GM12892 (cell line): ENCODE measurements around the gene SH3GLB2.

ENCODE experiments used
- POLR2A ChIP-seq: IDR thresholded peaks from 2 replicates; pipeline ENCODE4 v1.6.1; 2011; ENCODE audit warnings: low read depth, low read length, control low read depth
- POLR2AphosphoS5 ChIP-seq: IDR thresholded peaks from 2 replicates; pipeline ENCODE4 v1.6.1; 2011; ENCODE audit warnings: low read depth, low read length, control low read depth
- TAF1 ChIP-seq: IDR thresholded peaks from 2 replicates; pipeline ENCODE4 v1.6.1; 2011; ENCODE audit warnings: low read depth, mild to moderate bottlenecking, control low read depth, low read length, borderline replicate concordance

DNA sequence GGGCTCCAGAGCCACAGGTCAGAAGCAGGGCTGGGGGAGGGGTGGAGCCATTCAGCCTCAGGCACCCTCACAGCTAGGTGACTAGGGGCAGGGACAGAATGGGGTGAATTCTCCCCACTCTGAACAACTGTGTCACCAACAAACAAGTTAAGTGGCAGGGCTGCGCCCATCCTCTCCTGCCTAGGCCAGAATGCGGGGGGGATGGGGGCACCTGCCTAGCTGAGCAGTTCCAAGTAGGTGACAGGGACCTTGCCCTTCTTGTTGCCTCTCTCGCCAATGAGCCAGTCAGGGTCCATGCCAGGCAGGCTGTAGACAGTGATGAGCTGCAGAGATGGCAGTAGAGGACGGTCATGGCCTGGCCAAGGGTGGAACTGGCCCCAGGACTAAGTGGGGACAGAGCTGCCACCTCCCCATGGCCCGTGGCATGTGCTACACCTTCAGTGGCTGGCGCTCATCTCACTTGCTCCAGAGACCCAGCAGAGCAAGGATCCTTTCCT lies 19.6 kb downstream of the SH3GLB2 start:
- TF ChIP-seq POLR2AphosphoS5 (peak; percentile 50; the same call in 1 of the 2 replicates), POLR2A (no peak), TAF1 (no peak)
